GM21786 (cell line): ENCODE data around the gene SOX6.

Experiments
- ATAC-seq: cut with Tn5 transposase; IDR thresholded peaks from one replicate; pipeline ENCODE4 v1.9.1; 2021; ENCODE audit not compliant: unreplicated experiment

Gene SOX6

GRCh38 chr11:16195651-16196050 is 160.7 kb downstream of the SOX6 start:
- ATAC-seq = no peak

GRCh38 chr11:16194566-16194965 is 161.8 kb downstream of the SOX6 start:
- no peak for ATAC-seq

- no peak for ATAC-seq
These were observed 162.4 kb downstream of the SOX6 start for GRCh38 chr11:16193897-16194381.

- no peak for ATAC-seq
These were observed 164.5 kb downstream of the SOX6 start for GRCh38 chr11:16191868-16192240.

GRCh38 chr11:16191212-16191867 is 165.0 kb downstream of the SOX6 start:
- ATAC-seq = peak; percentile 55

GRCh38 chr11:16186680-16187079 is 169.7 kb downstream of the SOX6 start:
- no peak for ATAC-seq

GRCh38 chr11:16185042-16185441 is 171.3 kb downstream of the SOX6 start:
- no peak for ATAC-seq

GRCh38 chr11:16184588-16184987 is 171.8 kb downstream of the SOX6 start:
- ATAC-seq = no peak

GRCh38 chr11:16182553-16182952 is 173.8 kb downstream of the SOX6 start:
- no peak for ATAC-seq

GRCh38 chr11:16180868-16181267 is 175.5 kb downstream of the SOX6 start:
- ATAC-seq = no peak

- no peak for ATAC-seq
These were observed 176.7 kb downstream of the SOX6 start for GRCh38 chr11:16179676-16180075.

- ATAC-seq = no peak
These were observed 178.1 kb downstream of the SOX6 start for GRCh38 chr11:16178273-16178672.

- no peak for ATAC-seq
These were observed 178.7 kb downstream of the SOX6 start for GRCh38 chr11:16177688-16178087.

GRCh38 chr11:16173798-16174197 is 182.5 kb downstream of the SOX6 start:
- no peak for ATAC-seq

- ATAC-seq = no peak
These were observed 184.5 kb downstream of the SOX6 start for GRCh38 chr11:16171882-16172281.

- no peak for ATAC-seq
These were observed 186.1 kb downstream of the SOX6 start for GRCh38 chr11:16169956-16170847.

GRCh38 chr11:16169541-16169940 is 186.8 kb downstream of the SOX6 start:
- no peak for ATAC-seq

- no peak for ATAC-seq
These were observed 188.4 kb downstream of the SOX6 start for GRCh38 chr11:16167706-16168487.

GRCh38 chr11:16166571-16166970 is 189.8 kb downstream of the SOX6 start:
- no peak for ATAC-seq

GRCh38 chr11:16160146-16160545 is 196.2 kb downstream of the SOX6 start:
- no peak for ATAC-seq

GRCh38 chr11:16158426-16158994 is 197.8 kb downstream of the SOX6 start:
- no peak for ATAC-seq
